Measurements from ENCODE around the gene RBMS1.

- TF ChIP-seq POLR2A (IDR thresholded peaks at IDR 0.05) (no peak), CTCF (IDR thresholded peaks at IDR 0.05) (no peak)
These were observed 125.7 kb downstream of the RBMS1 start for GRCh38 chr2:160367887-160368286.
